HG03135 (cell line): Measurements from ENCODE around the gene EML1.
"Not testable (repeated sequence)": the region's sequence is repeated elsewhere in the genome, so short reads cannot be mapped to it uniquely, and the experiment has no call there.

Experiments used
- ATAC-seq: cut with Tn5 transposase; IDR thresholded peaks from one replicate; pipeline ENCODE4 v1.9.1; 2021; ENCODE audit warnings: mild to moderate bottlenecking, moderate library complexity; ENCODE audit not compliant: unreplicated experiment

The EML1 gene

GRCh38 chr14:99929601-99930000, 136.4 kb downstream of the EML1 start:
- no peak for ATAC-seq

GRCh38 chr14:99930420-99931274, 137.4 kb downstream of the EML1 start:
- no peak for ATAC-seq

GRCh38 chr14:99931308-99931707, 138.1 kb downstream of the EML1 start:
- ATAC-seq = no peak

- ATAC-seq = no peak
Observed at GRCh38 chr14:99936056-99936455, 142.8 kb downstream of the EML1 start.

GRCh38 chr14:99936738-99937474, 143.7 kb downstream of the EML1 start:
- ATAC-seq = no peak

- no peak for ATAC-seq
Observed at GRCh38 chr14:99937475-99938244, 144.4 kb downstream of the EML1 start.

- ATAC-seq = no peak
Observed at GRCh38 chr14:99938376-99938775, 145.2 kb downstream of the EML1 start.

- ATAC-seq = no peak
Observed at GRCh38 chr14:99938896-99939295, 145.7 kb downstream of the EML1 start.

- ATAC-seq = no peak
Observed at GRCh38 chr14:99939421-99939820, 146.2 kb downstream of the EML1 start.

GRCh38 chr14:99940064-99940463, 146.9 kb downstream of the EML1 start:
- ATAC-seq = no peak

- no peak for ATAC-seq
Observed at GRCh38 chr14:99941211-99941610, 148.0 kb downstream of the EML1 start.

- no peak for ATAC-seq
Observed at GRCh38 chr14:99943620-99944019, 150.4 kb downstream of the EML1 start.

- no peak for ATAC-seq
Observed at GRCh38 chr14:99944241-99944651, 151.0 kb downstream of the EML1 start.

- no peak for ATAC-seq
Observed at GRCh38 chr14:99945732-99946651, 152.8 kb downstream of the EML1 start.

GRCh38 chr14:99946652-99947489, 153.7 kb downstream of the EML1 start:
- ATAC-seq = no peak

- no peak for ATAC-seq
Observed at GRCh38 chr14:99947695-99948094, 154.5 kb downstream of the EML1 start.

- not testable (repeated sequence) for ATAC-seq
Observed at GRCh38 chr14:99949011-99949732, 156.0 kb downstream of the EML1 start.

- ATAC-seq = no peak
Observed at GRCh38 chr14:99950181-99950580, 157.0 kb downstream of the EML1 start.

GRCh38 chr14:99951085-99951484, 157.9 kb downstream of the EML1 start:
- no peak for ATAC-seq
